Measurements from ENCODE around the gene CRYZL1.

CRYZL1 gene

GRCh38 chr21:33641352-33642026 is at the start of gene CRYZL1:
CRYZL1 (minus strand) TSS chr21:33641741; CDS start chr21:33631551, 10,190 bp downstream.
- peak; percentile 99 for DNase-seq (ENCODE audit: low read depth)
- H3K4me3 ChIP-seq (ENCODE audit: low read depth, low read length): peak within 1 kb of the TSS; percentile 62
- no peak for TF ChIP-seq CTCF (IDR thresholded peaks at IDR 0.05; ENCODE audit: low read depth, low read length, missing control alignments)

GRCh38 chr21:33690874-33691273 is 49.3 kb upstream of the CRYZL1 start:
- DNase-seq (ENCODE audit: low read depth): peak; percentile 15
- TF ChIP-seq CTCF (IDR thresholded peaks at IDR 0.05; ENCODE audit: low read depth, low read length, missing control alignments): no peak
- H3K4me3 ChIP-seq (ENCODE audit: low read depth, low read length): no peak overlapping the region

- TF ChIP-seq CTCF (IDR thresholded peaks at IDR 0.05; ENCODE audit: low read depth, low read length, missing control alignments): no peak
- DNase-seq (ENCODE audit: low read depth): no peak
- H3K4me3 ChIP-seq (ENCODE audit: low read depth, low read length): no peak overlapping the region
Observed at GRCh38 chr21:33688353-33688752, 46.8 kb upstream of the CRYZL1 start.

GRCh38 chr21:33687634-33688033 is 46.1 kb upstream of the CRYZL1 start:
- TF ChIP-seq CTCF (IDR thresholded peaks at IDR 0.05; ENCODE audit: low read depth, low read length, missing control alignments): no peak
- DNase-seq (ENCODE audit: low read depth): no peak
- no peak overlapping the region for H3K4me3 ChIP-seq (ENCODE audit: low read depth, low read length)

GRCh38 chr21:33686386-33686785 is 44.8 kb upstream of the CRYZL1 start:
- no peak overlapping the region for H3K4me3 ChIP-seq (ENCODE audit: low read depth, low read length)
- no peak for DNase-seq (ENCODE audit: low read depth)
- no peak for TF ChIP-seq CTCF (IDR thresholded peaks at IDR 0.05; ENCODE audit: low read depth, low read length, missing control alignments)

- TF ChIP-seq CTCF (IDR thresholded peaks at IDR 0.05; ENCODE audit: low read depth, low read length, missing control alignments): no peak
- DNase-seq (ENCODE audit: low read depth): no peak
- H3K4me3 ChIP-seq (ENCODE audit: low read depth, low read length): no peak overlapping the region
Observed at GRCh38 chr21:33685613-33686197, 44.2 kb upstream of the CRYZL1 start.

Data from GM12864 (cell line).